Measurements from ENCODE around the gene SUMO3. TPM values are rescaled to one million over a fixed set of nuclear protein-coding genes. Genes with fewer than 3 reads are reported as not detected.

The SUMO3 gene
- total RNA-seq, 6 experiments from 2014 or later: 33.4 to 41.2 (median 36.6) TPM

- Histone ChIP-seq H3K36me3 (peaks cover 0 to 65% (median 16%) of the 10 kb centered on the region in 4 donors), H3K4me3 (no peak overlapping the region), H3K27ac (no peak overlapping the region), H3K4me1 (peaks cover 0 to 5% (median 2%) of the 10 kb centered on the region in 4 donors), H3K27me3 (no peaks in the 10 kb centered on the region), H3K9me3 (no peaks in the 10 kb centered on the region)
- WGBS (ENCODE audit: insufficient coverage, low coverage, low lambda C conversion rate, missing lambda C conversion rate): 83% methylated on average over 6 of the region's 20 CpGs
- TF ChIP-seq POLR2A (IDR thresholded peaks at IDR 0.05) (no peak), CTCF (IDR thresholded peaks at IDR 0.05) (no peak)
- ATAC-seq (peak in 1 of 4 donors; percentile 35), DNase-seq (no peak)
- intact Hi-C loops (cut with DNase I): no loop called here
Observed at GRCh38 chr21:44773291-44773932, 44.5 kb downstream of the SUMO3 start.

- 93% methylated on average over 7 of the region's 17 CpGs for WGBS (ENCODE audit: insufficient coverage, low coverage, low lambda C conversion rate, missing lambda C conversion rate)
- Histone ChIP-seq H3K4me1 (no peaks in the 10 kb centered on the region), H3K27me3 (no peaks in the 10 kb centered on the region), H3K9me3 (no peaks in the 10 kb centered on the region), H3K4me3 (no peak overlapping the region), H3K27ac (no peak overlapping the region), H3K36me3 (peaks cover 0 to 64% (median 16%) of the 10 kb centered on the region in 4 donors)
- ATAC-seq (peak in 1 of 4 donors; percentile 29), DNase-seq (no peak)
- no peak for TF ChIP-seq POLR2A (IDR thresholded peaks at IDR 0.05)
- no peak for TF ChIP-seq CTCF (IDR thresholded peaks at IDR 0.05)
- intact Hi-C loops (cut with DNase I): no loop called here
Observed at GRCh38 chr21:44771896-44772525, 45.9 kb downstream of the SUMO3 start.

GRCh38 chr21:44767834-44768831 is 49.7 kb downstream of the SUMO3 start:
- 86% methylated on average over 13 of the region's 30 CpGs for WGBS (ENCODE audit: insufficient coverage, low coverage, low lambda C conversion rate, missing lambda C conversion rate)
- no peak overlapping the region for H3K4me3 ChIP-seq
- no peaks in the 10 kb centered on the region for H3K9me3 ChIP-seq
- TF ChIP-seq POLR2A (IDR thresholded peaks at IDR 0.05) (no peak), CTCF (IDR thresholded peaks at IDR 0.05) (no peak)
- peaks cover 0 to 28% (median 7%) of the 10 kb centered on the region in 4 donors for H3K36me3 ChIP-seq
- ATAC-seq (no peak), DNase-seq (no peak)
- H3K4me1 ChIP-seq: no peaks in the 10 kb centered on the region
- intact Hi-C loops (cut with DNase I): no loop called here
- H3K27ac ChIP-seq: no peak overlapping the region
- H3K27me3 ChIP-seq: no peaks in the 10 kb centered on the region

GRCh38 chr21:44766818-44767354 is 51.0 kb downstream of the SUMO3 start:
- 60% methylated on average over 2 of the region's 11 CpGs for WGBS (ENCODE audit: insufficient coverage, low coverage, low lambda C conversion rate, missing lambda C conversion rate)

More at GRCh38 chr21:44766818-44767354, 51.0 kb downstream of the SUMO3 start:
- Histone ChIP-seq H3K4me1 (peaks cover 0 to 4% (median 0%) of the 10 kb centered on the region in 4 donors), H3K36me3 (peaks cover 0 to 25% (median 6%) of the 10 kb centered on the region in 4 donors), H3K27me3 (no peaks in the 10 kb centered on the region), H3K27ac (no peak overlapping the region), H3K4me3 (no peak overlapping the region), H3K9me3 (no peaks in the 10 kb centered on the region)
- DNase-seq (no peak), ATAC-seq (no peak)
- TF ChIP-seq CTCF (IDR thresholded peaks at IDR 0.05) (no peak), POLR2A (IDR thresholded peaks at IDR 0.05) (no peak)
- intact Hi-C loops (cut with DNase I): no loop called here
